HUDEP-2 (cell line): ENCODE data around the gene PPAT.
"Not testable (repeated sequence)": the region's sequence is repeated elsewhere in the genome, so short reads cannot be mapped to it uniquely, and the experiment has no call there.

Experiments used
- DNase-seq, 76 experiments: peaks; one replicate each; lab custom pipeline; 2025; ENCODE audit not compliant: unreplicated experiment in 76 of 76; lab: John Stamatoyannopoulos, UW

Gene PPAT

GRCh38 chr4:56387023-56388001 lies 48.1 kb downstream of the PPAT start, which contains the start of gene AASDH:
Gene AASDH, minus strand, starts transcription at chr4:56387491. Its CDS starts 3,192 bp downstream, at chr4:56384299.
- DNase-seq: peak; percentile 23 to 94 (median 85)

- DNase-seq: no peak
These were observed 49.3 kb downstream of the PPAT start for GRCh38 chr4:56386091-56386490.

- no peak for DNase-seq
These were observed 60.0 kb downstream of the PPAT start for GRCh38 chr4:56375458-56375857.

GRCh38 chr4:56374956-56375355 lies 60.5 kb downstream of the PPAT start:
- no peak for DNase-seq

GRCh38 chr4:56372774-56373173 lies 62.6 kb downstream of the PPAT start:
- DNase-seq: no peak

- no peak for DNase-seq
These were observed 63.8 kb downstream of the PPAT start for GRCh38 chr4:56371426-56372220.

- DNase-seq: no peak
These were observed 65.0 kb downstream of the PPAT start for GRCh38 chr4:56370377-56370776.

- not testable (repeated sequence) for DNase-seq
These were observed 72.4 kb downstream of the PPAT start for GRCh38 chr4:56362981-56363380.

GRCh38 chr4:56360071-56360470 lies 75.3 kb downstream of the PPAT start:
- no peak for DNase-seq

- DNase-seq: no peak
These were observed 78.8 kb downstream of the PPAT start for GRCh38 chr4:56356650-56357049.

- no peak for DNase-seq
These were observed 86.8 kb downstream of the PPAT start for GRCh38 chr4:56348576-56348975.

- DNase-seq: no peak
These were observed 90.0 kb downstream of the PPAT start for GRCh38 chr4:56345458-56345857.
